Gastroesophageal sphincter (tissue), 4 donors: ENCODE measurements around the gene IL1RAPL2. TPM values are rescaled to one million over a fixed set of nuclear protein-coding genes. Genes with fewer than 3 reads are reported as not detected.

Source experiments
- ATAC-seq: fragments of 150-250 bp; one replicate; pipeline ENCODE4 v1.9.1; 2016; ENCODE audit warnings: mild to moderate bottlenecking, moderate library complexity
- H3K27ac ChIP-seq, 4 donors: fragments of 200-600 bp; sonication (generic) in 3 of 4; 1 replicate in 3 of 4; 2 replicates in 1 of 4; pipeline ENCODE4 v1.5.1; 2016 to 2019
- H3K27me3 ChIP-seq: fragments of 200-600 bp; sonication (generic); one replicate; pipeline ENCODE4 v1.5.1; 2019
- H3K36me3 ChIP-seq, 2 donors: fragments of 200-600 bp; sonication (generic); one replicate each; pipeline ENCODE4 v1.5.1; 2019; ENCODE audit warnings: control low read depth in 1 of 2
- H3K4me1 ChIP-seq, 3 donors: fragments of 200-600 bp; sonication (generic); 1 replicate in 2 of 3; 2 replicates in 1 of 3; pipeline ENCODE4 v1.5.1; 2016 to 2019; ENCODE audit warnings: control low read depth in 2 of 3
- H3K4me3 ChIP-seq, 2 donors: fragments of 200-600 bp; sonication (generic); one replicate each; pipeline ENCODE4 v1.5.1; 2019; ENCODE audit warnings: mild to moderate bottlenecking in 1 of 2, moderate library complexity in 1 of 2
- H3K9me3 ChIP-seq, 3 donors: fragments of 200-600 bp; sonication (generic); one replicate each; pipeline ENCODE4 v1.5.1; 2017 to 2019; ENCODE audit warnings: control low read depth in 2 of 3
- EP300 ChIP-seq: sonication (generic); formaldehyde crosslinking; IDR thresholded peaks from one replicate; pipeline ENCODE4 v1.6.1; 2017; ENCODE audit warnings: antibody characterized with exemption, mild to moderate bottlenecking
- POLR2A ChIP-seq, 2 donors: fragments of 450-650 bp; IDR thresholded peaks; one replicate each; pipeline ENCODE4 v1.6.1; 2017; ENCODE audit warnings: antibody characterized with exemption in 2 of 2, mild to moderate bottlenecking in 2 of 2, moderate library complexity in 1 of 2
- POLR2AphosphoS5 ChIP-seq: sonication (generic); formaldehyde crosslinking; IDR thresholded peaks from one replicate; pipeline ENCODE4 v1.6.1; 2017; ENCODE audit warnings: antibody characterized with exemption
- WGBS, 2 donors: methylation state at CpG; one replicate each; pipeline ENCODE4 v1.1.5; 2018; ENCODE audit warnings: low coverage in 1 of 2; 5-methylcytosine and 5-hydroxymethylcytosine counted together
- total RNA-seq, 4 donors: library from RNA; depleted of rRNA; stranded (reverse); fragments of >200 nt; gene quantifications; one replicate each; pipeline ENCODE4 v1.1.0, GENCODE V29; 2016
- TF ChIP-seq, protein P1 (sequence below), 4 experiments: fragments of 200-600 bp in 2 of 4; fragments of 450-650 bp in 2 of 4; sonication (generic) in 1 of 4; IDR thresholded peaks; one replicate each; pipeline ENCODE4 v1.5.1; 2017 to 2019; ENCODE audit warnings: antibody characterized with exemption in 4 of 4, mild to moderate bottlenecking in 2 of 4, moderate library complexity in 2 of 4

The IL1RAPL2 gene
- total RNA-seq, 4 donors from 2014 or later, result 0.54 TPM; not detected in 2

DNA sequence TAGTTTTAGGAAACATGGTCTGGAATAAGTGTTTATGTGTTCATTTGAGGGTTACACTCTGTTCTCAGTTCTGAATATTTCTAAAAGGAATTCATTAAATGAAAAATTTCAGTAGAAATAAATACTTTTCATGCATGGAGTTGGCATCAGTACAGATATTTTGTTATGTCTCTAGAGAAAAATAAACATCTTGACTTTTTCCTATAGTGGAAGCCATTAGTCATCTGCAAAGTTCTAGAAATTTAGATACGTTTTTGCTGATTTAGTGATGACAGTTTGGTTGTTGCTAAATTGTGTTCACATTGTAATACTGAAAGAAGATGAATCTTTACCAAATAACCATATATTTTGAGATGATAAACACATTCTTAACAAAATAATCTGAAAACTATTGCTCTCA is 922.7 kb downstream of the IL1RAPL2 start:
- Histone ChIP-seq H3K9me3 (no peaks in the 10 kb centered on the region), H3K27me3 (no peaks in the 10 kb centered on the region), H3K27ac (no peak overlapping the region), H3K4me1 (no peaks in the 10 kb centered on the region), H3K36me3 (no peaks in the 10 kb centered on the region), H3K4me3 (no peak overlapping the region)
- ATAC-seq, result no peak
- 33% methylated on average over 1 of the region's 1 CpG for WGBS, 2 donors
- no peak for TF ChIP-seq EP300
- no peak for TF ChIP-seq POLR2A (IDR thresholded peaks at IDR 0.05)
- TF ChIP-seq, protein P1, sequence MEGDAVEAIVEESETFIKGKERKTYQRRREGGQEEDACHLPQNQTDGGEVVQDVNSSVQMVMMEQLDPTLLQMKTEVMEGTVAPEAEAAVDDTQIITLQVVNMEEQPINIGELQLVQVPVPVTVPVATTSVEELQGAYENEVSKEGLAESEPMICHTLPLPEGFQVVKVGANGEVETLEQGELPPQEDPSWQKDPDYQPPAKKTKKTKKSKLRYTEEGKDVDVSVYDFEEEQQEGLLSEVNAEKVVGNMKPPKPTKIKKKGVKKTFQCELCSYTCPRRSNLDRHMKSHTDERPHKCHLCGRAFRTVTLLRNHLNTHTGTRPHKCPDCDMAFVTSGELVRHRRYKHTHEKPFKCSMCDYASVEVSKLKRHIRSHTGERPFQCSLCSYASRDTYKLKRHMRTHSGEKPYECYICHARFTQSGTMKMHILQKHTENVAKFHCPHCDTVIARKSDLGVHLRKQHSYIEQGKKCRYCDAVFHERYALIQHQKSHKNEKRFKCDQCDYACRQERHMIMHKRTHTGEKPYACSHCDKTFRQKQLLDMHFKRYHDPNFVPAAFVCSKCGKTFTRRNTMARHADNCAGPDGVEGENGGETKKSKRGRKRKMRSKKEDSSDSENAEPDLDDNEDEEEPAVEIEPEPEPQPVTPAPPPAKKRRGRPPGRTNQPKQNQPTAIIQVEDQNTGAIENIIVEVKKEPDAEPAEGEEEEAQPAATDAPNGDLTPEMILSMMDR (IDR thresholded peaks at IDR 0.05), result no peak
- TF ChIP-seq POLR2AphosphoS5, result no peak

DNA sequence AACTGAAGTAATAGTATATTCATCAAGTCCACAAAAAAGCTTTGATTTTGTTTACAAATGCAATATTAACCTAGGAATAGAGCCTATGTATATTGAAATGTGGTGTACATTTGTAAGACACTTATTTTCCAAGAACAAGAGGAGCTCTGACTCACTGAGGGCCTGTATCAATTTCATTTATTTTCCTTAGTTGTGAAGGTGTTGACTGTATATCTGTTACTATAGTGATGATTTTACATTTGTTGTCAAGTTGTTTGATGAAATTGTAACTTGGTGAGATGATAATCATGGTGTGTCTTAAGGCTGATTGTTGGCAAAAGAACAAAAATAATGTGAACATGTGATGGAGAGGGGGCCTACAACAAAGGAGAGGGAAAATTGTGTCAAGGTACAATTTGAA is 929.4 kb downstream of the IL1RAPL2 start:
- no peak for ATAC-seq
- Histone ChIP-seq H3K4me1 (no peaks in the 10 kb centered on the region), H3K9me3 (no peaks in the 10 kb centered on the region), H3K27ac (no peak overlapping the region), H3K4me3 (no peak overlapping the region), H3K27me3 (no peaks in the 10 kb centered on the region), H3K36me3 (no peaks in the 10 kb centered on the region)
- TF ChIP-seq POLR2AphosphoS5, result no peak
- TF ChIP-seq, protein P1 (IDR thresholded peaks at IDR 0.05), result no peak
- no peak for TF ChIP-seq POLR2A (IDR thresholded peaks at IDR 0.05)
- no peak for TF ChIP-seq EP300

DNA sequence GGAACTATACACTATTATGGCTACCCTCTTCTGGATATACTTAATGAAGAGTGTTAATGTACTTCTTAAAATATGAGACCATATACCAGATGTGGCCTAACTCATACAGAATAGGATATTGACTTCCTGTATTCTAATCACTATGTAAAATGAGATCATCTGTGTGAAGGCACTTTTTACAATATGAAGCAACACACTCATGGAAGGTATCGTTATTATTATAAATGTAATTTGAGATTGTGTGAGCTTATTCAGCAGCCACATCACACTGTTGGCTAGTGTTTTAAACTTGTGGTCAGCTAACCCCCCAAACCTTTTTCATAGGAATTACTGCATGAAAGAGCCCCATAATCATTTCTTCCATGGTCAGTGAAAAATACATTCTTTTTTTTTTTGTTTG is 936.3 kb downstream of the IL1RAPL2 start:
- H3K4me1 ChIP-seq, result no peaks in the 10 kb centered on the region
- no peaks in the 10 kb centered on the region for H3K36me3 ChIP-seq
- TF ChIP-seq EP300, result no peak
- TF ChIP-seq, protein P1 (IDR thresholded peaks at IDR 0.05), result no peak
- no peak for TF ChIP-seq POLR2AphosphoS5
- 44 to 86% methylated on average over 1 of the region's 1 CpG for WGBS, 2 donors
- H3K27me3 ChIP-seq, result no peaks in the 10 kb centered on the region
- no peak overlapping the region for H3K27ac ChIP-seq
- ATAC-seq, result no peak
- no peaks in the 10 kb centered on the region for H3K9me3 ChIP-seq
- no peak overlapping the region for H3K4me3 ChIP-seq

DNA sequence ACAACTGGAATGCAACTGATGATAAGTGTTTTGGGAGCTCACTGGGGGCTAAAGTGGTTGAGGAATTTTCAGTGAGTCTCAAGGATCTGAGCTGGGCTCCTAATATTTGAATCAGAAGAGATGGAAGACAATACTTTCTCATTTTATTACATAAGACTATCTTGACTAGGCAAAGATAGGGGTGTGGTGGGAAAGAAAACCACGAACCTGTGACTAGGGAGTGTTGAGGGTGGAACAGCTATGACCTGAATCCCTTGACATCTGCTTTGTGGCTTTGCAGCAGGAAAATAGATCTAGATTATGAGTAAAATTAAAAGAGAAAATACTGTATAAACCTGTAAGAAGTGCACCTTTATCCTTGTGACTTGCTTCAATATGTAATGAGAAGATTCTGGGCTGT is 949.6 kb downstream of the IL1RAPL2 start:
- TF ChIP-seq POLR2AphosphoS5 (no peak), EP300 (no peak), POLR2A (IDR thresholded peaks at IDR 0.05) (no peak)
- TF ChIP-seq, protein P1 (IDR thresholded peaks at IDR 0.05), result no peak
- Histone ChIP-seq H3K27me3 (no peaks in the 10 kb centered on the region), H3K4me3 (no peak overlapping the region), H3K36me3 (no peaks in the 10 kb centered on the region), H3K27ac (no peak overlapping the region), H3K4me1 (no peaks in the 10 kb centered on the region), H3K9me3 (no peaks in the 10 kb centered on the region)
- WGBS, 2 donors, result 63 to 100% methylated on average over 1 of the region's 1 CpG
- ATAC-seq, result no peak

DNA sequence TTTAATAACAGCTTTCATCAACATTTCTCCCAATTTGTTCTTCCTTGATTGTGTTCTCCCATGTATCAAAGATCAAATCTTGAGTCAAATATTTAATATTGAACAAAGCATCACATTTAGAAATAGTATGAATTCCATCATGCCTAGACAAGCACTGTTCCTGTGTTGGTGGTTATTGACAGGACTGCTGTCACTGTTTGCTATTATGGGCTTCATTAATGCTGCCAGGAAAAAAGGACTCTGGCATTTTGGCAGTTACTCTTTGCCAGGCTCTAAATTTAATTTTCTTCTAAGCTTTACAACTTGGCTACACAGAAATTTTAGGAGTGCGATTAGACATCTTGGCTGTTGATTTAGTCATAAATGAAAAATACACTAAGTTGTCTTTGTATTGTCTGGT is 960.4 kb downstream of the IL1RAPL2 start:
- no peaks in the 10 kb centered on the region for H3K9me3 ChIP-seq
- no peak for ATAC-seq
- TF ChIP-seq EP300, result no peak
- TF ChIP-seq, protein P1 (IDR thresholded peaks at IDR 0.05), result no peak
- TF ChIP-seq POLR2A (IDR thresholded peaks at IDR 0.05), result no peak
- no peak for TF ChIP-seq POLR2AphosphoS5
- no peaks in the 10 kb centered on the region for H3K4me1 ChIP-seq
- no peaks in the 10 kb centered on the region for H3K27me3 ChIP-seq
- H3K27ac ChIP-seq, result no peak overlapping the region
- 38 to 71% methylated on average over 1 of the region's 1 CpG for WGBS, 2 donors
- H3K36me3 ChIP-seq, result no peaks in the 10 kb centered on the region
- H3K4me3 ChIP-seq, result no peak overlapping the region
